Thymus (tissue), 11 donors: Measurements from ENCODE around the gene SLC25A21. TPM values are rescaled to one million over a fixed set of nuclear protein-coding genes. Genes with fewer than 3 reads are reported as not detected.

Experiments used
- DNase-seq, 9 donors: peaks; one replicate each; pipeline ENCODE4 v3.0.0-alpha.2; 2013; ENCODE audit warnings: low spot score in 9 of 9, low read depth in 6 of 9, missing footprints in 1 of 9
- H3K27ac ChIP-seq, 2 donors: one replicate each; pipeline ENCODE4 v1.5.1; 2013; ENCODE audit warnings: control low read depth in 1 of 2, low read depth in 1 of 2, low read length in 1 of 2, mild to moderate bottlenecking in 1 of 2, moderate library complexity in 1 of 2
- H3K27me3 ChIP-seq, 2 donors: one replicate each; pipeline ENCODE4 v1.5.1; 2013; ENCODE audit warnings: low read length in 1 of 2; ENCODE audit not compliant: control insufficient read depth in 2 of 2, insufficient read depth in 1 of 2
- H3K36me3 ChIP-seq, 2 donors: one replicate each; pipeline ENCODE4 v1.5.1; 2013; ENCODE audit warnings: low read length in 1 of 2, mild to moderate bottlenecking in 1 of 2, moderate library complexity in 1 of 2; ENCODE audit not compliant: control insufficient read depth in 2 of 2, insufficient read depth in 2 of 2
- H3K4me1 ChIP-seq, 2 donors: one replicate each; pipeline ENCODE4 v1.5.1; 2013; ENCODE audit warnings: low read length in 2 of 2; ENCODE audit not compliant: control insufficient read depth in 2 of 2, insufficient read depth in 2 of 2
- H3K4me3 ChIP-seq, 2 donors: one replicate each; pipeline ENCODE4 v1.5.1; 2013; ENCODE audit warnings: low read length in 2 of 2, control low read depth in 1 of 2, mild to moderate bottlenecking in 1 of 2
- H3K9me3 ChIP-seq, 2 donors: one replicate each; pipeline ENCODE4 v1.5.1; 2013; ENCODE audit warnings: low read length in 1 of 2, mild to moderate bottlenecking in 1 of 2; ENCODE audit not compliant: control insufficient read depth in 2 of 2, insufficient read depth in 1 of 2
- WGBS: extraction: QIAGEN DNeasy Blood & Tissue Kit; methylation state at CpG from one replicate; pipeline ENCODE4 v1.1.7; 2013; 5-methylcytosine and 5-hydroxymethylcytosine counted together
- polyA plus RNA-seq: library from polyadenylated mRNA; stranded (reverse); fragments of 200-250 nt; gene quantifications from one replicate; pipeline ENCODE4 v1.2.3, GENCODE V29; 2013
- total RNA-seq: library from RNA; stranded (reverse); fragments of 120-200 nt; gene quantifications from one replicate; pipeline ENCODE4 v1.2.4, GENCODE V29; 2013
- donor health status: healthy.

Gene SLC25A21
- total and polyA plus RNA-seq, 2 donors, result 0.46 to 0.90 TPM

GRCh38 chr14:37090026-37090425 is 82.4 kb downstream of the SLC25A21 start:
- DNase-seq, result no peak
- no peaks in the 10 kb centered on the region for H3K9me3 ChIP-seq

GRCh38 chr14:37089410-37089809 is 83.0 kb downstream of the SLC25A21 start:
- WGBS, result 71% methylated on average over 3 of the region's 3 CpGs
- H3K27me3 ChIP-seq, result no peaks in the 10 kb centered on the region
- H3K4me1 ChIP-seq, result no peaks in the 10 kb centered on the region
- H3K4me3 ChIP-seq, result no peak overlapping the region
- no peaks in the 10 kb centered on the region for H3K36me3 ChIP-seq
- no peak for DNase-seq
- no peak overlapping the region for H3K27ac ChIP-seq
- no peaks in the 10 kb centered on the region for H3K9me3 ChIP-seq

More at GRCh38 chr14:37090026-37090425, 82.4 kb downstream of the SLC25A21 start:
- Histone ChIP-seq H3K27ac (no peak overlapping the region), H3K27me3 (no peaks in the 10 kb centered on the region), H3K4me3 (no peak overlapping the region), H3K36me3 (no peaks in the 10 kb centered on the region), H3K4me1 (no peaks in the 10 kb centered on the region)
- WGBS, result 78% methylated on average over 6 of the region's 6 CpGs

GRCh38 chr14:37088356-37089215 is 83.8 kb downstream of the SLC25A21 start:
- Histone ChIP-seq H3K4me3 (no peak overlapping the region), H3K9me3 (no peaks in the 10 kb centered on the region), H3K27ac (no peak overlapping the region), H3K4me1 (no peaks in the 10 kb centered on the region), H3K27me3 (no peaks in the 10 kb centered on the region), H3K36me3 (no peaks in the 10 kb centered on the region)
- DNase-seq, result no peak
- 82% methylated on average over 9 of the region's 9 CpGs for WGBS

- H3K27ac ChIP-seq, result no peak overlapping the region
- H3K36me3 ChIP-seq, result no peaks in the 10 kb centered on the region
- H3K4me3 ChIP-seq, result no peak overlapping the region
- DNase-seq, result no peak
- H3K27me3 ChIP-seq, result no peaks in the 10 kb centered on the region
- no peaks in the 10 kb centered on the region for H3K9me3 ChIP-seq
- 98% methylated on average over 3 of the region's 3 CpGs for WGBS
- no peaks in the 10 kb centered on the region for H3K4me1 ChIP-seq
These were observed 84.9 kb downstream of the SLC25A21 start for GRCh38 chr14:37087520-37087919.

GRCh38 chr14:37083599-37083998 is 88.8 kb downstream of the SLC25A21 start:
- Histone ChIP-seq H3K9me3 (no peaks in the 10 kb centered on the region), H3K27ac (no peak overlapping the region), H3K4me1 (no peaks in the 10 kb centered on the region), H3K27me3 (no peaks in the 10 kb centered on the region), H3K4me3 (no peak overlapping the region), H3K36me3 (no peaks in the 10 kb centered on the region)
- WGBS, result 74% methylated on average over 5 of the region's 5 CpGs
- no peak for DNase-seq

GRCh38 chr14:37082449-37082848 is 90.0 kb downstream of the SLC25A21 start:
- H3K9me3 ChIP-seq, result no peaks in the 10 kb centered on the region
- 0% methylated on average over 1 of the region's 1 CpG for WGBS
- no peaks in the 10 kb centered on the region for H3K4me1 ChIP-seq
- no peak overlapping the region for H3K27ac ChIP-seq
- no peak overlapping the region for H3K4me3 ChIP-seq
- H3K36me3 ChIP-seq, result no peaks in the 10 kb centered on the region
- DNase-seq, result no peak
- H3K27me3 ChIP-seq, result no peaks in the 10 kb centered on the region

GRCh38 chr14:37081856-37082255 is 90.5 kb downstream of the SLC25A21 start:
- no peaks in the 10 kb centered on the region for H3K27me3 ChIP-seq
- no peak overlapping the region for H3K27ac ChIP-seq

GRCh38 chr14:37081218-37081617 is 91.2 kb downstream of the SLC25A21 start:
- 95% methylated on average over 2 of the region's 2 CpGs for WGBS
- no peaks in the 10 kb centered on the region for H3K36me3 ChIP-seq
- H3K4me1 ChIP-seq, result no peaks in the 10 kb centered on the region
- H3K27ac ChIP-seq, result no peak overlapping the region
- no peaks in the 10 kb centered on the region for H3K27me3 ChIP-seq
- no peak overlapping the region for H3K4me3 ChIP-seq
- no peaks in the 10 kb centered on the region for H3K9me3 ChIP-seq
- no peak for DNase-seq

More at GRCh38 chr14:37081856-37082255, 90.5 kb downstream of the SLC25A21 start:
- no peaks in the 10 kb centered on the region for H3K4me1 ChIP-seq
- H3K4me3 ChIP-seq, result no peak overlapping the region
- no peak for DNase-seq
- no peaks in the 10 kb centered on the region for H3K9me3 ChIP-seq
- no peaks in the 10 kb centered on the region for H3K36me3 ChIP-seq

GRCh38 chr14:37078131-37078530 is 94.3 kb downstream of the SLC25A21 start:
- no peaks in the 10 kb centered on the region for H3K27me3 ChIP-seq
- H3K4me1 ChIP-seq, result no peaks in the 10 kb centered on the region
- DNase-seq, result no peak
- 94% methylated on average over 2 of the region's 2 CpGs for WGBS
- no peaks in the 10 kb centered on the region for H3K36me3 ChIP-seq
- no peaks in the 10 kb centered on the region for H3K9me3 ChIP-seq
- no peak overlapping the region for H3K4me3 ChIP-seq
- no peak overlapping the region for H3K27ac ChIP-seq
